GM19455 (cell line): ENCODE measurements around the gene ACTR8.
"Not testable (repeated sequence)": the region's sequence is repeated elsewhere in the genome, so short reads cannot be mapped to it uniquely, and the experiment has no call there.

Experiments used
- ATAC-seq: cut with Tn5 transposase; IDR thresholded peaks from one replicate; pipeline ENCODE4 v1.9.1; 2021; ENCODE audit not compliant: unreplicated experiment

Gene ACTR8, protein sequence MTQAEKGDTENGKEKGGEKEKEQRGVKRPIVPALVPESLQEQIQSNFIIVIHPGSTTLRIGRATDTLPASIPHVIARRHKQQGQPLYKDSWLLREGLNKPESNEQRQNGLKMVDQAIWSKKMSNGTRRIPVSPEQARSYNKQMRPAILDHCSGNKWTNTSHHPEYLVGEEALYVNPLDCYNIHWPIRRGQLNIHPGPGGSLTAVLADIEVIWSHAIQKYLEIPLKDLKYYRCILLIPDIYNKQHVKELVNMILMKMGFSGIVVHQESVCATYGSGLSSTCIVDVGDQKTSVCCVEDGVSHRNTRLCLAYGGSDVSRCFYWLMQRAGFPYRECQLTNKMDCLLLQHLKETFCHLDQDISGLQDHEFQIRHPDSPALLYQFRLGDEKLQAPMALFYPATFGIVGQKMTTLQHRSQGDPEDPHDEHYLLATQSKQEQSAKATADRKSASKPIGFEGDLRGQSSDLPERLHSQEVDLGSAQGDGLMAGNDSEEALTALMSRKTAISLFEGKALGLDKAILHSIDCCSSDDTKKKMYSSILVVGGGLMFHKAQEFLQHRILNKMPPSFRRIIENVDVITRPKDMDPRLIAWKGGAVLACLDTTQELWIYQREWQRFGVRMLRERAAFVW

DNA sequence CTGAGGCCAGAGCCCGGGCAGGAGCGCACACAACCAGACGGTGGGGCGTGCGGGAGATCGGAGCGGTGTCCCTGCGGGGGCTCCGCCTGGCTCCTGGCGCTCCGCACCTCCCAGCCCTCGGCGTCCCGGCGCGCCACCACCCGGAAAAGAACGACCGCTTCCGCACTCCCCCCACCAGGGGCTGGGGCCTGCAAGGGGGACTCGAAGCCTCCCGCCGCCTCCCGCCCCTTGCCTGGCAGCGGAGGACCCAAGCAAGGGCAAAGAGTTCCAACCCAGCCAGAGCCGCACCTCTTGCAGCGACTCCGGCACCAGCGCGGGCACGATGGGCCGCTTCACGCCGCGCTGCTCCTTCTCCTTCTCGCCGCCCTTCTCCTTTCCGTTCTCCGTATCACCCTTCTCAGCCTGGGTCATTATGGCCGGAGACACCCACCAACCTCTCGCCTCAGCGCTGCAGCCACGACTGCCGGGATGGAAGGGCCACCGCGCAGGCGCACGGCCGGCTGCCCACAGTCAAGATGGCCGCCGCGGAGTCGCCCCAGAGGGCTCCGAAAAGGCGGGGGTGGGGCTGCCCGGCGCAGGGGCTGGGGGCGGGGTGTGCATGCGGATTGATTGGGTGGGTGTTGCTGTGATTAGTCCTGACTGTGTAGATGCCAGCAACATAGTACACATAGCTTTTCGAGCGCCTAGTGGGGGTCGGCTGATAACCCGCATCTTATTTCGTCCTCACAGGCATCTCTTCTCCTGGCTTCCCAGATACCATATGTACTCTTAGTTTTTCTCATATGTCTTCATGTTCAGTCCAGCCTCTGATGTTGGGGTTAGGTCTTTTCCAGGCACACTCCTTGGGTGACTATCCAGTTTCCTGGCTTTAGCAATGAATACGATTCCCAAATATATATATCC, at the start of gene ACTR8:
Gene ACTR8 (minus strand): TSS at position 462 of the 903 bp plus-strand sequence. CDS start 51 bp downstream, at position 411.
- ATAC-seq = peak; percentile 88

DNA sequence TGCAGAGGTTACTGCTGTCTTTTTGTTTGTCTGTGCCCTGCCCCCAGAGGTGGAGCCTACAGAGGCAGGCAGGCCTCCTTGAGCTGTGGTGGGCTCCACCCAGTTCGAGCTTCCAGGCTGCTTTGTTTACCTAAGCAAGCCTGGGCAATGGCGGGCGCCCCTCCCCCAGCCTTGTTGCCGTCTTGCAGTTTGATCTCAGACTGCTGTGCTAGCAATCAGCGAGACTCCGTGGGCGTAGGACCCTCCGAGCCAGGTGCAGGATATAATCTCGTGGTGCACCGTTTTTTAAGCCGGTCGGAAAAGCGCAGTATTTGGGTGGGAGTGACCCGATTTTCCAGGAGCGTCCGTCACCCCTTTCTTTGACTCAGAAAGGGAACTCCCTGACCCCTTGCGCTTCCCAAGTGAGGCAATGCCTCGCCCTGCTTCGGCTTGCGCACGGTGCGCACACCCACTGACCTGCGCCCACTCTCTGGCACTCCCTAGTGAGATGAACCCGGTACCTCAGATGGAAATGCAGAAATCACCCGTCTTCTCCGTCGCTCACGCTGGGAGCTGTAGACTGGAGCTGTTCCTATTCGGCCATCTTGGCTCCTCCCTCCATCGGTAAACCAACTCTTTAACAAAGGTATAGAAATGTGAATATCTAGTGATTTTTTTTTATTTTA, 45.4 kb upstream of the ACTR8 start:
- ATAC-seq = not testable (repeated sequence)

DNA sequence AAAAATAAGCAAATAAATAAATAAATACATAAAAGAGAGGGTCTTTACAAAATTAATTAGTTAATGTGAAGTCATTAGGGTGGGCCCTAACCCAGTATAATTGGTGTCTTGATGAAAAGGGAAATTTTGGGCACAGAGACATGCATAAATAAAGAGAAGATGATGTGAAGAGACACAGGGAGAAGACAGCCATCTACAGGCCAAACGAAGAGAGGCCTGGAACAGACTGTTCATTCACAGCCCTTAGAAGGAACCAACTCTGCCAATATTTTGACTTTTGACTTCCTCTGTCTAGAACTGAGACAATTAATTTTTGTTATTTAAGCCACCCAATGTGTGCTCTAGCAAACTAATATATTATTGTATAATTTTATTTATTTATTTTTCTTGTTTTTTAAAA, 39.3 kb upstream of the ACTR8 start:
- no peak for ATAC-seq

DNA sequence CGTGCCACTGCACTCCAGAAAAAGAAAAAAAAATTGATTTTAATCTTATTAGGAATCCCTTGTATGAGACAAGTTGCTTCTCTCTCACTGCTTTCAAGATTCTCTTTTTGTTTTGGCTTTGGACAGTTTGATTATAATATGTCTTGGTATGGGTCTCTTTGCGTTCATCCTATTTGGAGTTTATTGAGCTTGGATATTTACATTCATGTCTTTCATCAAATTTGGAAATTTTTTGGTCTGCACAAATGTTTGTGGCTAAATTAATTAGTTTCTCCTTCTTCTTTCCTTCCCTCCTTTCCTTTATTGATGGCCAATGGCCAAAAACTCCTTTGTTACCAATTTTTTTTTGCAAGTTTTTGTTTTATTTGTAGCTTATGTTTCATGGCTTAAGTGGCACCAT, 37.8 kb upstream of the ACTR8 start:
- ATAC-seq = no peak

DNA sequence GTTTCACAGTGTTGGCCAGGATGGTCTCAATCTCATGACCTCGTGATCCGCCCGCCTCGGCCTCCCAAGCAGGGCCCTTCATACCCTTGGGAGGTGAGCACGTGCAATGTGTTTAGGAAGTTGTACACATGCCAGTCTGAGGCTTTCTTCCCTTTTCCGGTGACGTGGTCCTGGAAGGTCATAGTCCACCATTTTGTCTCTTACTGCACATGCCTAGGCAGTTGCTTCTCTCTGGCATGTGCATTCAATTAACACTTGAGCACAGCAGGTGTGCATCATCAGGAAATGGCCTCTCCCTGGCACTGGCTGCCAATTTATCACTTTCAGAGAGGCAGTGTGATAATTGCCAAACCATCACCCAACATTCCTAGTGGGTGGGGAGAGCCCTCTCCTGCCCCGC, 31.4 kb upstream of the ACTR8 start:
- no peak for ATAC-seq

DNA sequence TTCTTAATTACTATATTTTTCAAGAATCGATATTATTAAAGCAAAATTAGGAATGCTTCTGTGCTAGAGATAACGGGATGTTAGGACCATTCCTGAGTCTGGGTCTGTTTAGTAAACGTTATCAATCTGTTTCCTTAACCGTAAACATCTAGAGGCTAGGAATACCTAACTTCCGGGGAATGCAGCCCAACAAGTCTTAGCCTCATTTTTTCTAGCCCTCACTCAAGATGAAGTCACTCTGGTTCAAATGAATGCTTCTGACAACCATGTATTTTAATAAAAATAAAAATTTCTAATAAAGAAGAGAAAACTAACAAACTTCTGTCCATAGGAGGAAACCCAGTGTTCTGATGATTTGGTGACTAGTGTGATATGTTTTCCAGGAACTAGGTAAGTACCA, 20.8 kb upstream of the ACTR8 start:
- ATAC-seq = no peak

DNA sequence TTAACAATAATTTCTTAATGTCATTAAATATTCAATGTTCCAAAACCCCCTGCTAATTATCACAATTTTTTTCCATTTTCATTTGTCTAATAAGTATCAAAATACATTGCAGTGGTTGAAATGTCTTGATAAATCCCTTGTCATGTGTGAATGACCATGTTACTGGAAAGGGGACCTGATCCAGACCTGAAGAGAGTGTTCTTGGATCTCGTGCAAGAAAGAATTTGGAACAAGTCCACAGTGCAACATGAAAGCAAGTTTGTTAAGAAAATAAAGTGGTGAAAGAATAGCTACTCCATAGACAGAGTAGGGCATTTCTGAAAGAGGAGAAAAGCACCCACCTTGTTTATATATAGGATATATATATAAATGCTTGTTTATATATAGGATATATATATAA, 20.1 kb upstream of the ACTR8 start:
- no peak for ATAC-seq

DNA sequence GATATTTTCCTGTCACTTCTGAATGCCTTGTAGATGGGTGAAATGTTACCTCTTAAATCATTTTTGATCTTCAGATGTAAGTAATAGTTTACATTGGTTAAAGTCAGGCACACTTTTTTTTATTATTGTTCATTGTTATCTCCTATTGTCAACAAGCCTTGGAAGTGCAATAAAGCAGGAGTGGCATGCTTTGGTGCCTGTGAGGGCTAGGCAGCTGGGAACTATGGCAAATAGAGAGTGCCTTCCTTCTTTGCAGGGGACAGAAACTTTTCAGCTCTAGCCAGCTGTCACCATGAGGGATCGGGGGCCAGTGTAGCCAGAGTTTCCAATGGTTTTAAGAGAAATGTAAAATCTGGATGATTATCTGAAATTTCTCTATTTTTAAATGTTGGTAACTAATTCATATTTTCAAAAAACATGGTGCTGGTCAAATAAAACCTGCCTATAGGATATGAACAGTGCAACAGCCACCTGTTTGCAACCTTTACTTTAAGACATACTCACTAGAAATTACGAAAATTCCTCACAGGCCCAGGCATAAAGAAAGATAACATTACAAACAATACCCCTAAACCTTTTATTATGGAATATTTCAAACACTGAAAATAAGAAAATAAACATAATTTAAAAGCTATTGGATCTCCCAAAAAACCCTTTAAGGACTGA, 18.8 kb upstream of the ACTR8 start:
- ATAC-seq = no peak

DNA sequence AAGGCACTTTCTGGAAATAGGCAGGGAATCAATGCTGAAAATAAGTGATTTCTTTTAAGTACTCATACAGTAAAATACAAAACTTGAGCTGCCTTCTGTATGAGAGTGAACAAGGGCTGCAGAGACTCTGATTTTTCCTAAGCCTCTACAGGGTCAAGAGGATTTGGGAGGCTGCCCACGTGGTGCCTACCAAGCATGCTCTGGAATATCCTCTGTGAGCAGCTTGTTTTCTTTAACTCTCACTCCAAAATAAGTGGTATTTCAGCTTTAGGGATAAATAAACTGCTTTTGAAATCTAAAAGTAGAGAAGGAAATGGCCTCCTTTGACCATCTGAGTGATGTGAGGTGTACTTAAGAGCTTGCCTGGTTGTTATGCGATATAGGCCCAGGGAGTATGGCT, 17.8 kb upstream of the ACTR8 start:
- no peak for ATAC-seq

DNA sequence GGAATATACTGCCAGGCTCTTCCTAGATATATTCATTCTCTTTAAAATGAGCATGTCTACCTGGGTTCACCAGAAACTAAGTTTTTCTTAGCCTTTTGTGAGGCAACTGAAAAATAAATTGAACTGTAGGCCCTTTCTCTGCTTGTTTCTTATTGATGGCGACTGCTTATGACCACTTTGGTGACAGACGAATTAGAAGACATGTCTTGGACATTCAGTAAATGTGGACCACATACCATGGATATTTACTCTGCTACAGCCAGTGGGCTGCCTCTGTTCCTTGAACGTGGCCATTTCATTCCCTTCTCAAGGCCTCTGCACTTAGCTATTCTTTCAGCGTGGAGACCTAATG, 10.3 kb upstream of the ACTR8 start:
- no peak for ATAC-seq

DNA sequence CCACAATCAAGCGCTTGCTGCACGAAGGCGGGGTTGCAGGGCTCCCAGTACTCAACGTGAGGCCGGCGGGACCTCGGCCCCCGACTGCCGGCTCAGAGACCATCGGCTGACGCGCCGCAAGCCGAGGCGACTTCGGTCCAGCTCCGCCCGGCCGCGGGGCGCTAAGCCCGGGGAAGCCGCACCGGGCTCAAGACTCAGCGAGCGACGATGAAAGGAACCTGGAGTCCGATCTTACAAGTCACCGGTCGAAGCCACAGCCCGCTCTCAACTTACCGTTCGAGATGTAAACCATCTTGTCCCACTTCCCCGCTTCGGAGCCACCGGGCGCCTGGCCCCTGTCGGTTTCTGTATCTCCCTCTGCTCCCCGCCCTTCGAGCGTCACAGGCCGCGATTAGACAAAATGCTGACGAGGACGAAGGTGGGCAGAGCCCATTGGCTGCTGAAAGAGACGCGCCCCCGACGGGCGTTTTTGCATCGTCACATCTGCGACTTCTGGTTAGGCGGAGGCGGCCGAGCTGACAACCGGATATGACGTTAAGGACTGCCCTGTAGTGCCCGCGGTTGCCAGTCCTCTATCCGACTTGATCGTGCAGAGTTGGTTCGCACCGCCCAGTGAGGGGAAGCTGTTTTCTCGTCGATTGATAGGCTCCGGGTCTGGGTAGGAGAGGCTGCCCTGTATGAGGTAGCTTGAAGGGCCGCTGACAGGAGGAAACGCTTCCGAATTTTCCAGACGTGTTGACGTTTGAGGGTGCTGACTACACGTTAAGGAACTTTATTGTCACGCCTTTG, 9.7 kb upstream of the ACTR8 start, which contains the start of gene SELENOK:
Gene SELENOK (minus strand): TSS at position 363 of the 789 bp plus-strand sequence.
- peak; percentile 98 for ATAC-seq

DNA sequence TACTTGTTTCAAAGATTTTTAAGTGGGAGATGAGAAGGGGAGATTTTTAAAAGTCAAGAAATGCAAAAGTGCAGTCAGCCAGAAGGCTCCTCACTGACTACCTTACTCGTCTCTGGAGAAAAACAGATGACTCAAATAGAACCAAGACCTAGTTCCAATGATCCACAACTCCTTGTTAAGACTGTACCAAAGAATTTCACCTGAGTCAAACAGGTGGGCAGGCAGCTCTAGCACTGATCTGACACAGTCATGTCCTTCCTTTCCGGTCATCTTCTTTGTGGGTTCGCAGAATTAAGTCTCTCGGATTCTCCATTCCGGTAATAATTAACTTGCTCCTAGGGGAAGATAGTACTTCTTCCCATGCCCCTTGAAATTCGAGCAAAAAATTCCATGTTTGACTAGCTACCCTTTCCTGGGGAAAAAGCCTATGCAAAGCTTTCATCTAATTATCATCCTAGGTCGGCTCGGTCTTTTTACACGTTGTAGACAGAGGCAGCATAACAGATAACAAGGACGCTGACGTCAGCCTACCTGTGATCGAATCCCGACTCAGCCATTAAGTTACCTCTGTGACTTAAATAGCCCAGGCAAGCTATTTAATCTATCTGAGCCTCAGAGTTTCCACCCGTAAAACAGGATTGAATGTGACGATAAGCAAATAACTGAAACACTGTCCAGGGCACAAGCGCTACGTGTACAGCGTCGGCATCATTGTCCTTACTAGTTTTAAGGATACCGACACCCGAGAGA, 8.9 kb upstream of the ACTR8 start:
- no peak for ATAC-seq

DNA sequence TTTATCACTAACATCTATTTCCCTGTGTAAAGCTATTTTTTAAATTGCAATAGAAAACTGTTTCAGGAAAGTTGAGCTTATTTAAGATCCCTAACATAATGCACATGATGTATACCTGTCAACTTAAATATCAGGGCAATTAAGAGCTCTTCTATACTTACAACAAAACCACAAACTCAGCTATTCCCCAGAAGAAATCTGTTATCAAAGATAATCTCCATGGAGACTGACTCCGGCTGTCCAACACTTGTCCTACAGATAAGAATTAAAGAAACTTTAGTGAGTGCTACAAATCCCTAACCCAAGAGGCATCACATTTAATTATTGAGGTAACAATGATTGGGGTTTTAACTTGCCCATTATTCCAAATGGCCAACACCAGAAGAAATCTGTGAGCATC, 6.3 kb upstream of the ACTR8 start:
- ATAC-seq = no peak

DNA sequence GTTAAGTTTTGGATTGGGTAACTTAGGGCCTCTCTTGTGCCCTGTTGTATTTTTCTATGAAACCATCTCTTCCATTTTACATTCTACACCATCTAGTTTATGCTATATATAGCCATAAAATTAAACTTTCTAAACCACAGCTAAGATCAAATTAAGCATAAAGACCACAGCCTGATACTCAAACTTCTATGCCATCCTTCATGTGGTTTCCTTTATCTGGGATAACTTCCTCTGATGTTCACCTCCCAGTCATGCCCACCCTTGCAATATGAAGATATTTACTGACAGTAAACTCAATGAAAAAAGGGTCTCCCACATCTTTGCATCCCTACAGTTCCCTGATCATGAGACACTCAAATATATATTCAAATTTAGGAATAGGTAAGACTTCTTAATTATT, 5.5 kb upstream of the ACTR8 start:
- ATAC-seq = no peak

DNA sequence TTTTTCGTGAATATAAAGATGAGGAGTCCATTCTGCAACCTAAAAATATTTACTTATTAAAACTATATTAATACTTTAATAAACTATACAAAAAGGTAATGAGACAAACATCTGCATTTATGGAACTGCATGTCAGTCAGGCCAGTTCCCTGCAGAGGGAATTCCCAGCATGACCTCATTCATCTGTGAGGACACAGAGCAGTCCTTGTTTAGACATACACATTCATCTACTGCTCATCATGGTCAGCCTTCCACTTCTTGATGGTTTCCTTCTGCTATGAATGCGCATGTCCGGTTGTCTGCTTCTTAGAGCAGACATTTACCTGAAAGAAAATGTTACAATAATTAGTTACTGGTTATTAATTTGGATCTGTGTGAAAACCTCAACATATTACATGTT, 3.3 kb upstream of the ACTR8 start:
- no peak for ATAC-seq

DNA sequence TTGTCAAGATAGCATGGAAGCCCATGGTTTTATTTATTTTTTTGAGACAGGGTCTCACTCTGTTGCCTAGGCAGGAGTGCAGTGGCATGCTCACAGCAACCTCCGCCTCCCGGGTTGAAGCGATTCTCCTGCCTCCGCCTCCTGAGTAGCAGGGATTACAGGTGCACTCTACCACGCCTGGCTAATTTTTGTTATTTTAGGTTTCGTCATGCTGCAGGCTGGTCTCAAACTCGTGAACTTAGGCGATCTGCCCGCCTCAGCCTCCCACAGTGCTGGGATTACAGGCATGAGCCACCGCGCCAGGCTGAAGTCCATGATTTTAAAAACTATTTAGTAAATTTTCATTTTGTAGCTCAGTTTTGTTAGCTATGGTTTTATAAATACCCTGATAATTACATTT, 2.7 kb upstream of the ACTR8 start:
- no peak for ATAC-seq

DNA sequence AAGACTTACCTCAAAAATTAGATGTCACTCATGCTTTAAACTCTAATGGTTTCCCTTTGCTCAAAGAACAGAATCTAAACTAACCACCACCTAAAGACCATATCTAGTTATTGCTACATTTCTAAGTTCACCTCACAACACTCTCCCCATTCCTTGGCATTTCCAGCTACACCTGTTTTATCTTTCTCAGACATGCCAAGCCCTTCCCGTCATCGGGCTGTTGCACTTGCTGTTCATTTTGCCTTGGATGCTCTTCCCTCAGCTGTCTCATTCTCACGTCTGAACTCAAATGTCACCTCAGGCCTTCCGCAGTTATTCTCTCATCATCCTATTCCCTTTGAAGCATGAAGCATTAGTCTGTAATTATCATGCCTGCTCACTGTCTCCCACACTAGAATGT, 1.1 kb upstream of the ACTR8 start:
- no peak for ATAC-seq

DNA sequence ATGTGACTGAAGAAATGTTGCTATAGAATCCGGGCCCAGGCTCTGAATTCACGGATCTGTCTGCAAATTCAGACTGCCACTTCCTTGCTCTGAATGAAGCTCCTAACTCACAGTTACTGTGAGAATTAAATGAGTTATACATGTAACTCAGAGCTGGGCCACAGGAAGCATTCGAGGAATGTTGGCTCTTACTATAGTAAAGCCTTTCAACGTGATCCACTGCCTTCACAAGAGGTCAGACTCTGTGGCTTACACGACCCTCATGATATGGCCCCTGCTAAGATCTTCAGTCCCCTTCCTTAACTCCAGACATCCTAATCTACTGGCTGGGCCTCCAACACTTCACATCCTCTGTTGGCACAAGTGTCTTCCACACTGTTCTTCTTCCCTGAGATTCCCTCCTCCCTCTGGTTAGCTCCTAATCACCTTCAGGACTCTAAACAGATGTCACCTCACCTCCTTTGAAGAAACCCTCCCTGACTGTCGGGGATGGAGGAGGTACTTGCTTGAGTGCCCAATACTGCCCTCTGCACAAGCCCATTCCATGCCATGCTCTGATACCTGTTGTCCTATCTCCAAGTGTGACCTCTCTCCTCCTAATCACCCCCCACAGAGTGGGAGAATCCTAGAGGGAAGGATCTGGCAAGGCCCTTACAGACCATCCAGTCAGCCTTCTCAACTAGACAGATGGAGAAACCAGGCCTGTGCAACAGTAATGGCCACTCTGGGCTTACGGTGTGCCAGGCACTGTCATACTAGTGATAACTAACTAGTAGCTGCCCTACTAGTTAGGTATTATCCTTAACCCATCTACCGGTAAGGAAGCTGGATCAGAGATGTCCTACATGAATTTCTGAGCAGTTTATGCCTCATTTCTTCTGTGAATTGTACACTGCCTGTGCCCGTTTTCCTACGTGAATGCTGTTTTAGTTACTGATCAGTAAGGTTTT, 1.3 kb downstream of the ACTR8 start:
- ATAC-seq = no peak
